ENCODE measurements around the gene ATAD3B.

Gene ATAD3B

GRCh38 chr1:1542766-1543705 lies 71.5 kb downstream of the ATAD3B start:
- in situ Hi-C loops (cut with MboI; ENCODE audit: low sequenced_read_pairs), result no loop called here

- in situ Hi-C loops (cut with MboI; ENCODE audit: low sequenced_read_pairs), result no loop called here
Measured at GRCh38 chr1:1543706-1544099, 72.1 kb downstream of the ATAD3B start.

- in situ Hi-C loops (cut with MboI; ENCODE audit: low sequenced_read_pairs), result no loop called here
Measured at GRCh38 chr1:1544544-1544943, 73.0 kb downstream of the ATAD3B start.

Measured in hTERT RPE-1 (cell line).